Neural progenitor cell (in vitro differentiated cells): ENCODE measurements around the gene CERS6. TPM values are rescaled to one million over a fixed set of nuclear protein-coding genes. Genes with fewer than 3 reads are reported as not detected.

Experiments used
- DNase-seq: peaks from one replicate; pipeline ENCODE4 v3.0.0-alpha.2; 2016; ENCODE audit warnings: low spot score
- H2AFZ ChIP-seq: fragments of 200-600 bp; sonication (generic); replicated peaks from 2 replicates; pipeline ENCODE4 v1.6.1; 2016; ENCODE audit warnings: antibody characterized with exemption
- H3F3A ChIP-seq: fragments of 200-600 bp; sonication (generic); 2 replicates; pipeline ENCODE4 v1.6.1; 2016; ENCODE audit warnings: antibody characterized with exemption, low read depth
- H3K27ac ChIP-seq: fragments of 200-600 bp; sonication (generic); 2 replicates; pipeline ENCODE4 v1.5.1; 2016; ENCODE audit warnings: mild to moderate bottlenecking
- H3K27me3 ChIP-seq: fragments of 200-600 bp; sonication (generic); 2 replicates; pipeline ENCODE4 v1.6.1; 2016; ENCODE audit warnings: mild to moderate bottlenecking, moderate library complexity
- H3K36me3 ChIP-seq: fragments of 200-600 bp; sonication (generic); 2 replicates; pipeline ENCODE4 v1.5.1; 2016
- H3K4me1 ChIP-seq: fragments of 200-600 bp; sonication (generic); 2 replicates; pipeline ENCODE4 v1.6.1; 2016; ENCODE audit warnings: mixed run types
- H3K4me2 ChIP-seq: fragments of 200-600 bp; sonication (generic); 2 replicates; pipeline ENCODE4 v1.6.1; 2016
- H3K4me3 ChIP-seq: fragments of 200-600 bp; sonication (generic); 2 replicates; pipeline ENCODE4 v1.5.1; 2016
- H3K79me2 ChIP-seq: fragments of 200-600 bp; sonication (generic); 2 replicates; pipeline ENCODE4 v1.6.1; 2016; ENCODE audit warnings: low read depth
- H3K9ac ChIP-seq: fragments of 200-600 bp; sonication (generic); 2 replicates; pipeline ENCODE4 v1.6.1; 2016
- H3K9me3 ChIP-seq: fragments of 200-600 bp; sonication (generic); 2 replicates; pipeline ENCODE4 v1.5.1; 2016; ENCODE audit warnings: low read depth
- H4K20me1 ChIP-seq: fragments of 200-600 bp; sonication (generic); 2 replicates; pipeline ENCODE4 v1.6.1; 2016; ENCODE audit warnings: low read depth
- H3K27ac Mint-ChIP-seq: 3 replicates; pipeline ENCODE4 v1.8.0; 2021; ENCODE audit warnings: mixed read lengths
- H3K27me3 Mint-ChIP-seq: 2 replicates; pipeline ENCODE4 v1.8.0; 2022; ENCODE audit warnings: low read depth, mild to moderate bottlenecking, inconsistent platforms, moderate library complexity, mixed read lengths; ENCODE audit not compliant: insufficient read depth
- H3K36me3 Mint-ChIP-seq: 3 replicates; pipeline ENCODE4 v1.8.0; 2021; ENCODE audit warnings: mixed read lengths
- H3K4me1 Mint-ChIP-seq: 3 replicates; pipeline ENCODE4 v1.8.0; 2021; ENCODE audit warnings: mixed read lengths
- H3K4me3 Mint-ChIP-seq: 3 replicates; pipeline ENCODE4 v1.8.0; 2021; ENCODE audit warnings: mild to moderate bottlenecking, moderate library complexity, mixed read lengths
- H3K9me3 Mint-ChIP-seq: 3 replicates; pipeline ENCODE4 v1.8.0; 2020; ENCODE audit warnings: mixed read lengths
- EZH2 ChIP-seq: fragments of 200-600 bp; sonication (generic); IDR thresholded peaks from 2 replicates; pipeline ENCODE4 v1.6.1; 2017; ENCODE audit warnings: antibody characterized with exemption, mild to moderate bottlenecking, moderate library complexity
- EZH2phosphoT487 ChIP-seq: fragments of 200-600 bp; sonication (generic); IDR thresholded peaks from 2 replicates; pipeline ENCODE4 v1.6.1; 2017; ENCODE audit warnings: antibody characterized with exemption
- total RNA-seq: library from RNA; depleted of rRNA; stranded (reverse); fragments of >200 nt; gene quantifications from 2 replicates; pipeline ENCODE4 v1.2.3, GENCODE V29; 2015; ENCODE audit warnings: low replicate concordance
- TF ChIP-seq, protein P1 (sequence below): fragments of 200-600 bp; sonication (generic); IDR thresholded peaks from 2 replicates; pipeline ENCODE4 v1.5.1; 2017; ENCODE audit warnings: antibody characterized with exemption, mild to moderate bottlenecking

CERS6 gene
- total RNA-seq, 1 donor from 2014 or later = 50.8 TPM

DNA sequence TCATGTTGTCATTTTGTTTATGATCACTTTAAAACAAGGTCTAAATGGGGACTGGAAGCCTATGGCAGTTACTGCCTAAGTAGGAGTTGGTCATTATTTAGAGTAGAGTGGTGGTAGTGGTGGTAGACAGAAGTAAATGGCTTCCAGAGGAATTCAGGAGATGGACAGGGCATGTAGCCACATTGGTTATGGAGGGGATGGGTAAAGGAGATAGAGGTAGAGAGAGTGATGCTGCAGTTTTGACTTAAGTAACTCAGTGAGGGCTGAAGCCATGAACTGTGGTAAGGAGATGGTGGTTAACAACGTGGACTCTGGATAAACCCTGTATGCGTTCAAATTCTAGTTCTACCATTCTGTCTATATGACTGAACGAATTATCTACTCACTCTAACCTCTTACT lies 284.7 kb downstream of the CERS6 start:
- Histone ChIP-seq H3K36me3 (no peaks in the 10 kb centered on the region), H2AFZ (no peak overlapping the region), H3K9ac (no peak overlapping the region), H3K4me3 (no peak overlapping the region), H3K79me2 (no peaks in the 10 kb centered on the region), H4K20me1 (no peaks in the 10 kb centered on the region), H3K27ac (no peak overlapping the region), H3K4me2 (no peak overlapping the region), H3K4me1 (no peaks in the 10 kb centered on the region), H3F3A (no peaks in the 10 kb centered on the region), H3K27me3 (no peaks in the 10 kb centered on the region), H3K9me3 (no peaks in the 10 kb centered on the region)
- DNase-seq = no peak
- Mint-ChIP-seq H3K36me3 (peaks cover 3% of the 10 kb centered on the region), H3K27ac (no peak overlapping the region), H3K27me3 (no peaks in the 10 kb centered on the region), H3K4me3 (no peak overlapping the region), H3K4me1 (peaks cover 8% of the 10 kb centered on the region), H3K9me3 (no peaks in the 10 kb centered on the region)
- no peak for TF ChIP-seq EZH2phosphoT487
- TF ChIP-seq, protein P1, sequence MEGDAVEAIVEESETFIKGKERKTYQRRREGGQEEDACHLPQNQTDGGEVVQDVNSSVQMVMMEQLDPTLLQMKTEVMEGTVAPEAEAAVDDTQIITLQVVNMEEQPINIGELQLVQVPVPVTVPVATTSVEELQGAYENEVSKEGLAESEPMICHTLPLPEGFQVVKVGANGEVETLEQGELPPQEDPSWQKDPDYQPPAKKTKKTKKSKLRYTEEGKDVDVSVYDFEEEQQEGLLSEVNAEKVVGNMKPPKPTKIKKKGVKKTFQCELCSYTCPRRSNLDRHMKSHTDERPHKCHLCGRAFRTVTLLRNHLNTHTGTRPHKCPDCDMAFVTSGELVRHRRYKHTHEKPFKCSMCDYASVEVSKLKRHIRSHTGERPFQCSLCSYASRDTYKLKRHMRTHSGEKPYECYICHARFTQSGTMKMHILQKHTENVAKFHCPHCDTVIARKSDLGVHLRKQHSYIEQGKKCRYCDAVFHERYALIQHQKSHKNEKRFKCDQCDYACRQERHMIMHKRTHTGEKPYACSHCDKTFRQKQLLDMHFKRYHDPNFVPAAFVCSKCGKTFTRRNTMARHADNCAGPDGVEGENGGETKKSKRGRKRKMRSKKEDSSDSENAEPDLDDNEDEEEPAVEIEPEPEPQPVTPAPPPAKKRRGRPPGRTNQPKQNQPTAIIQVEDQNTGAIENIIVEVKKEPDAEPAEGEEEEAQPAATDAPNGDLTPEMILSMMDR = no peak
- no peak for TF ChIP-seq EZH2

DNA sequence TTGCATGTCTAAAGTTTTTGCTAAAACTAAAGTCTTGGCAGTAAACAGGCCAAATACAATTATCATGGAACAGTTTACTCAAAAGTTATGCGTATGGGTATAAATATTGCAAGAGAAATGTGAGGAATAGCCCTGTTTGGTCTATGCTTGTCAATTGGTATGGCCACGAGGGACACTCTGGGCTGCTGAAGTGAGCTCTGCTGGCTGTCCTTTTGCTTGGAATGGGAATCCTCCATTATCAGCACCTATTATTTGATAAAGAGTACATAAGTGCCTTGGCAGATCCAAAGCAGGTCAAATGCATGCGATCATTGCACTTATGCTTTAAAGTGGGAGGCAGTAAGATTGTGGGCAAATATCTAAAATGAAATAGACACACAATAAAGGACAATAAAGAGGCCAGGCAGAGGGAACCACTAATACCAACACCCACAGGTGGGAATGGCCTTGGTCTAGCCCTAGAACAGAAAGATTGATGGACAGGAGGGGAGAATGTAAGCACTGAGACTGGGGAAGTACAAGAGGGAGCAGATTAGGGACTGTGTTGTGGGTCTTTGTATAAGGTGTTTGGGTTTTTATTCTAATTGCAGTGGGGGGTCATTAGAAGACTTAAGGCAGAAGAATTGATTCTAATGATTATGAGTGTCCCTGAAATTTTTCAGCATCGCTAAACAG lies 286.3 kb downstream of the CERS6 start:
- Histone ChIP-seq H3K4me3 (no peak overlapping the region), H3K9ac (no peak overlapping the region), H3K27ac (no peak overlapping the region), H4K20me1 (no peaks in the 10 kb centered on the region), H3K36me3 (no peaks in the 10 kb centered on the region), H3K27me3 (no peaks in the 10 kb centered on the region), H3K79me2 (no peaks in the 10 kb centered on the region), H3K9me3 (no peaks in the 10 kb centered on the region), H3F3A (no peaks in the 10 kb centered on the region), H3K4me2 (no peak overlapping the region), H2AFZ (no peak overlapping the region), H3K4me1 (no peaks in the 10 kb centered on the region)
- Mint-ChIP-seq H3K4me1 (peaks cover 5% of the 10 kb centered on the region), H3K27ac (no peak overlapping the region), H3K4me3 (no peak overlapping the region), H3K9me3 (no peaks in the 10 kb centered on the region), H3K27me3 (no peaks in the 10 kb centered on the region), H3K36me3 (peaks cover 3% of the 10 kb centered on the region)
- TF ChIP-seq, protein P1 = no peak
- TF ChIP-seq EZH2 (no peak), EZH2phosphoT487 (no peak)
- DNase-seq = no peak

DNA sequence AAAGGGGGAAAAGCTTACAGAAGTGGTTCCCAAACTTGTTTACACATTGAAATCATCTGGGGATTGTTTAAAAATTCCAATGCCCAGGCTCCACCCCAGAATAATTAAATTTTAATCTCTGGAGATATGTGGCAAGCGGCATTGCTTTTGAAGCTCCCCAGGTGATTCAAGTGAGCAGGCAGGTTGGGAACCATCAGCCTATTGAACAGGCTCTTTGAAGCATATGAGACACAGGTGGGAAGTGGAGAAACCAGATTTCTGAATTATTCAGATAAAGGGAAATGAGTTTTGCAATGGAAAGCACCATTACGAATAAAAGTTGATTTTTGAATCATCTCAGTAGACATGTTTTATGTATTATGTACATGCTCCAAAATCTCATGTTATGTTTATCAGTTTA lies 288.8 kb downstream of the CERS6 start:
- no peak overlapping the region for H3K27ac Mint-ChIP-seq
- no peaks in the 10 kb centered on the region for H3K27me3 Mint-ChIP-seq
- H3K4me2 ChIP-seq = no peak overlapping the region
- H3K4me1 Mint-ChIP-seq = peaks cover 8% of the 10 kb centered on the region
- no peaks in the 10 kb centered on the region for H3K36me3 Mint-ChIP-seq
- no peak overlapping the region for H2AFZ ChIP-seq
- no peak for DNase-seq
- no peak overlapping the region for H3K9ac ChIP-seq
- no peaks in the 10 kb centered on the region for H3K27me3 ChIP-seq
- TF ChIP-seq EZH2phosphoT487 = no peak
- TF ChIP-seq, protein P1 = no peak
- TF ChIP-seq EZH2 = no peak
- no peak overlapping the region for H3K4me3 Mint-ChIP-seq
- H4K20me1 ChIP-seq = no peaks in the 10 kb centered on the region
- no peaks in the 10 kb centered on the region for H3F3A ChIP-seq
- no peaks in the 10 kb centered on the region for H3K9me3 ChIP-seq
- no peaks in the 10 kb centered on the region for H3K4me1 ChIP-seq
- no peak overlapping the region for H3K4me3 ChIP-seq
- no peak overlapping the region for H3K27ac ChIP-seq
- H3K79me2 ChIP-seq = no peaks in the 10 kb centered on the region
- H3K36me3 ChIP-seq = no peaks in the 10 kb centered on the region
- no peaks in the 10 kb centered on the region for H3K9me3 Mint-ChIP-seq
